ENCODE data around the gene FGF12.
"Not testable (repeated sequence)": the region's sequence is repeated elsewhere in the genome, so short reads cannot be mapped to it uniquely, and the experiment has no call there.

FGF12 gene

DNA sequence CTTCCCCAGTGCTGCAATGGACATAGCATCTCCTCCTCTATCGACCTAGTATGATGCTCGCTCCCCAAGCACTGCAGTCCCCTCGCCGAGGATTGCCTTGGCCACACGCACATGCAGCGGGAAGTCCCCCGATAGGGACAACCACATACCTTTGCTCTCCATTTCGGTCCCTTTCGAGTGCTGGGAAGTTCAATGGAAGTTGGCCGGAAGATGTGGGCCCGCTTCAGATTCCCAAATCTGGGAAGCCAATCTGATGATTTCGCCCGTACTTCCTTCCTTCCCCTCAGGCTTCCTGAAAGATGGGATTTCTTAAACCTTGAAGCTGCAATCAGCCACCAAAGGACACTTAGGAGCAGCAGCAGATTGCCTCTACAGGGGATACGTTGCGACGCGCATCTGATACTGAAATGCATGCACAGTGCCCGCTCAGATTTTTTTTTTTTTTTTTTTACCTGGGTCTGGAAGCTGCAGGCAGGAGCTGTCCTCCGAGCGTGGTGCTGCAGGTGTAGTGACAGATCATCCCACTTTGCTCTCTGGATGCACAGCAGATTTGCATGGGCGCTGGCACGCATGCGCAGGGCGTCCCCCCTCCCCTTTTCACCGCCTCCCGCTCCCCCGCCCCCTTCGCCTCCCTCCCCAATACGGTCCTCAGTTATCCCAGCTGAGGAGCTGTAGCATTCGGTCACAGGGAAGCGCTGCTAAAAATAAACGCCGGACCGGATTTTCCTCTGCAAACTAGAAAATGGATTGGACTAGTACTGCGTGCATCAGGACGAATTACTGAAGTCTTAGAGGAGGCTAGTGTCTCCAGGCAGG lies at the start of gene FGF12:
TSS of gene FGF12 (minus strand) at position 510 of the 816 bp plus-strand sequence.
- H3K27ac ChIP-seq, result no peak within 1 kb of the TSS
- TF ChIP-seq, protein P1, sequence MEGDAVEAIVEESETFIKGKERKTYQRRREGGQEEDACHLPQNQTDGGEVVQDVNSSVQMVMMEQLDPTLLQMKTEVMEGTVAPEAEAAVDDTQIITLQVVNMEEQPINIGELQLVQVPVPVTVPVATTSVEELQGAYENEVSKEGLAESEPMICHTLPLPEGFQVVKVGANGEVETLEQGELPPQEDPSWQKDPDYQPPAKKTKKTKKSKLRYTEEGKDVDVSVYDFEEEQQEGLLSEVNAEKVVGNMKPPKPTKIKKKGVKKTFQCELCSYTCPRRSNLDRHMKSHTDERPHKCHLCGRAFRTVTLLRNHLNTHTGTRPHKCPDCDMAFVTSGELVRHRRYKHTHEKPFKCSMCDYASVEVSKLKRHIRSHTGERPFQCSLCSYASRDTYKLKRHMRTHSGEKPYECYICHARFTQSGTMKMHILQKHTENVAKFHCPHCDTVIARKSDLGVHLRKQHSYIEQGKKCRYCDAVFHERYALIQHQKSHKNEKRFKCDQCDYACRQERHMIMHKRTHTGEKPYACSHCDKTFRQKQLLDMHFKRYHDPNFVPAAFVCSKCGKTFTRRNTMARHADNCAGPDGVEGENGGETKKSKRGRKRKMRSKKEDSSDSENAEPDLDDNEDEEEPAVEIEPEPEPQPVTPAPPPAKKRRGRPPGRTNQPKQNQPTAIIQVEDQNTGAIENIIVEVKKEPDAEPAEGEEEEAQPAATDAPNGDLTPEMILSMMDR (IDR thresholded peaks at IDR 0.05), result no peak
- no peak for TF ChIP-seq ZFX (IDR thresholded peaks at IDR 0.05; ENCODE audit: borderline replicate concordance)

DNA sequence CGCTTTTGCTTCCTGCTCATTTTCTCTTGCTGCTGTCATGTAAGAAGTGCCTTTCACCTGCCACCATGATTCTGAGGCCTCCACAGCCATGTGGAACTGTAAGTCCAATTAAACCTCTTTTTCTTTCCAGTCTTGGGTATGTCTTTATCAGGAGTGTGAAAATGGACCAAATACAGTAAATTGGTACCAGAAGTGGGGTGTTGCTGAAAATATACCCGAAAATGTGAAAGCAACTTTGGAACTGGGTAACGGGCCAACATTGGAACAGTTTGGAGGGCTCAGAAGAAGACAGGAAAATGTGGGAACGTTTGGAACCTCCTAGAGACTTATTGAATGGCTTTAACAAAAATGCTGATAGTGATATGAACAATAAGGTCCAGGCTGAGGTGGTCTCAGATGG lies 47.0 kb upstream of the FGF12 start:
- not testable (repeated sequence) for H3K27ac ChIP-seq

DNA sequence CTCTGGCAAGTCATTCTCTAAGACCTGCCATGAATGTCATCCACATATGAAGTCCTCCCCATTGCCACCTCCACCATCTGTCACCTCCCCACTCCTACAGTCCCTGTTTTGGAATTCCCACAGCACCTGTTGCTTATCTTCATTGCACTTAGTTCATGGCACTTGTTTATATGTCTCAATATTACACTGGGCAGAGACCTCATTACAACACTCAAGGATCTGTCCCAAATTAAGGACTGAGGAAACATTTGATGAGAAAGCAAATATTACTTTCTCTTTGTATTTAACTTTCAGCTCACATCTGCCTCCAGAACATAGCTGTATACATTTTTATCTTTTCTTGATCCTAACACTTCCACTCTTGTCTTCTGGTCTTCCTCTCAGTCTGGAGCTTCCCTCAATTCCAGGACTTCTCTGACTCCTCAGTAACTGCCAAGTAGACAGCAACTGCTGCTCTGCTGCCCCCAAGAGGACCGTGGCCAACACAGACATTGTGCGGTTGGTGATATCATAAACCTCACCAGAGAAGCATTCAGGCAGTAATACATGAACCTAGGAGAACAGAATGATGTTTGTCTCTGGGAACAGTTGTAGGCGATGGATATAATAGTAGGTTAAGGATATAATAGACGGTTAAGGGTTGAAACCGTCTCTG lies 45.0 kb upstream of the FGF12 start:
- TF ChIP-seq ZFX (IDR thresholded peaks at IDR 0.05; ENCODE audit: borderline replicate concordance), result no peak
- TF ChIP-seq, protein P1 (IDR thresholded peaks at IDR 0.05), result peak; percentile 65
- H3K27ac ChIP-seq, result no peak overlapping the region

DNA sequence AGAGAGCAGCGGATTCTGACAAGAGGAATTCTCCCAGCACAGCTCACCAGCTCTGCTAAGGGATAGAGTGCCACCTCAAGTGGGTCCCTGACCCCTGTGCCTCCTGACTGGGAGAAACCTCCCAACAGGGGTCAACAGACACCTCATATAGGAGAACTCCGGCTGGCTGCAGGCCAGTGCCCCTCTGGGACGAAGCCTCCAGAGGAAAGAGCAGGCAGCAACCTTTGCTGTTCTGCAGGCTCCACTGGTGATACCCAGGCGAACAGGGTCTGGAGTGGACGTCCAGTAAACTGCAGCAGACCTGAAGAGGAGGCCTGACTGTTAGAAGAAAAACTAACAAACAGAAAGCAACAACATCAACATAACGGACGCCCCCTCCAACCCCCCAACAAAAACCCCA lies 31.3 kb upstream of the FGF12 start:
- TF ChIP-seq, protein P1 (IDR thresholded peaks at IDR 0.05), result no peak
- TF ChIP-seq ZFX (IDR thresholded peaks at IDR 0.05; ENCODE audit: borderline replicate concordance), result no peak
- no peak overlapping the region for H3K27ac ChIP-seq

DNA sequence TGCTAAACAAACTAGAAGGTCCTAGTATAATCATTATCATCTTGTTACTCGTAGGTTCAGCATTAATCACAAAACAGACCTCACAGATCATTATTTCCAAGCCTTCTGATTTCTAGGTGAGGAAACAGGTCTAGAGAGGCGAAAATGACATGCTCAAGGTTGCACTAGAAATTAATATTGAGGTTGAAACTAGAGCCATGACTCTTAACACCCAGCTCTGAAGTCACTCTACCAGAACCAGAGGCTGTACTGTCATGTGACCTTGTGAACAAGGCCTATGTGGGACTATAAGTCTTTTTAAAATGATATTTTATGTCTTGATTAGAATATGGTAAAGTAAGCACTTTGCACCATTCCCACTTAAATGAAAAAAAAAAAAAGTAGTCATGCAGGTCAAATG lies 23.8 kb upstream of the FGF12 start:
- no peak for TF ChIP-seq ZFX (IDR thresholded peaks at IDR 0.05; ENCODE audit: borderline replicate concordance)
- TF ChIP-seq, protein P1 (IDR thresholded peaks at IDR 0.05), result no peak
- H3K27ac ChIP-seq, result no peak overlapping the region

DNA sequence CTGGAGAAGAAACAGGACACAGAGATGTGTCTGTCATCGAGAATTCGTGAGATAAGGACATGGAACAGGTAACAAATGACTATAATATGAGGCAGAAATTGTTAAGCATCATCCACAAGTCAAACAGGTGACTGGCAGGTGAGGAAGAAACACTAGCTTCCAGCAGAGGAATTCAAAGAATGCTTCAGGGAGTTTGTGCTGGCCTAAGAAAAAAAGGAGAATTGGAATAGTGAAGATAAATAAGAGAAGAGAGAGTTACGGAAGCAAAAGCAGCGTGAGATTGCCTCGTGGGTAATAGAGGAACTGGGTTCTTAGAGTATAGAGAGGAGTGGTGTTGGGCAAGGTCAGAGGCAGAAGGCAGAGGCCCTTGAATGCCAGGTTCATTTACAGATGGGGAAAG lies 22.9 kb upstream of the FGF12 start:
- no peak overlapping the region for H3K27ac ChIP-seq
- TF ChIP-seq ZFX (IDR thresholded peaks at IDR 0.05; ENCODE audit: borderline replicate concordance), result no peak
- TF ChIP-seq, protein P1 (IDR thresholded peaks at IDR 0.05), result no peak

DNA sequence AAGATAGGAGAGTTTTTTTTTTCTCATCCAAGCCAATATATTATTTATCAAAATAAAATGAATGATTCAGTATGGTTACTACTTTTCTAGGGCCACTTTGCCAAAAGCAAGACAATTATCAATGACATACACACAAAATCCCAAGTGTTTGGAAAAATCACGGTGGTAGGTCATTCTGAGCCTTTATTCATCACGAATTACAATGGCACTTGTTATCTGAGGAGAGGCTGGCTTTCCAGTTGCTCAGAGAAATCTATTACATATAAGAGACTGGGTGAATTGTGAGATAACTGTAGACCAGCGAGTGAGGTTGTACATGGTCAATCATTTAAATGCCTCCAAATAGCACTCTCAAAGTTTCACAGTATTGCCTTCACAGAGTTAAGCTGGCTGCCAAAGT lies 20.4 kb upstream of the FGF12 start:
- TF ChIP-seq, protein P1 (IDR thresholded peaks at IDR 0.05), result no peak
- TF ChIP-seq ZFX (IDR thresholded peaks at IDR 0.05; ENCODE audit: borderline replicate concordance), result no peak

More for the DNA sequence above, 20.4 kb upstream of the FGF12 start:
- no peak overlapping the region for H3K27ac ChIP-seq
